ENCODE data around the gene HEBP1. TPM values are rescaled to one million over a fixed set of nuclear protein-coding genes. Genes with fewer than 3 reads are reported as not detected.
"Not testable (repeated sequence)": the region's sequence is repeated elsewhere in the genome, so short reads cannot be mapped to it uniquely, and the experiment has no call there.

HEBP1 gene
- total RNA-seq, result 10 to 100 TPM; 56.4 to 63.2 TPM
- long read RNA-seq, donor 1, transcript HEBP1-201 (4 exons, 1,173 nt), result major isoform, 16 of 19 reads
- long read RNA-seq, donor 1, partial matches to known transcripts, result 3 of 19 reads
- long read RNA-seq, donor 1, other reads (novel, unspliced or antisense), result 0 of 19 reads
- long read RNA-seq, donor 2, transcript HEBP1-201 (4 exons, 1,173 nt), result major isoform, 91 of 95 reads
- long read RNA-seq, donor 2, partial matches to known transcripts, result 1 of 95 reads
- long read RNA-seq, donor 2, other reads (novel, unspliced or antisense), result 3 of 95 reads

GRCh38 chr12:12999959-13000615 lies at the start of gene HEBP1:
HEBP1 (minus strand) TSS chr12:13000265; CDS start chr12:13000114, 151 bp downstream.
- DNase-seq (ENCODE audit: low spot score), result peak; percentile 99
- intact Hi-C loops (cut with DNase I), result loop anchor here in 1 of 2 donors (5.0 to 10.0 kb wide), 2 partner anchors 185 to 202 kb away; partner anchors contain the start of gene DDX47

- DNase-seq (ENCODE audit: low spot score), result no peak
- intact Hi-C loops (cut with DNase I), result no loop called here
Measured at GRCh38 chr12:13049816-13050215, 49.8 kb upstream of the HEBP1 start.

- DNase-seq (ENCODE audit: low spot score), result no peak
- intact Hi-C loops (cut with DNase I), result no loop called here
Measured at GRCh38 chr12:13046964-13047363, 46.9 kb upstream of the HEBP1 start.

GRCh38 chr12:13045816-13046215 lies 45.8 kb upstream of the HEBP1 start:
- no peak for DNase-seq (ENCODE audit: low spot score)

GRCh38 chr12:13044906-13045299 lies 44.8 kb upstream of the HEBP1 start:
- intact Hi-C loops (cut with DNase I), result no loop called here
- DNase-seq (ENCODE audit: low spot score), result no peak

More at GRCh38 chr12:13045816-13046215, 45.8 kb upstream of the HEBP1 start:
- intact Hi-C loops (cut with DNase I), result no loop called here

- DNase-seq (ENCODE audit: low spot score), result peak; percentile 95
- intact Hi-C loops (cut with DNase I), result no loop called here
Measured at GRCh38 chr12:13044002-13044905, 44.2 kb upstream of the HEBP1 start, which contains the start of gene FAM234B. FAM234B (plus strand) TSS chr12:13044381; CDS start chr12:13044404, 23 bp downstream.

- intact Hi-C loops (cut with DNase I), result no loop called here
- DNase-seq (ENCODE audit: low spot score), result no peak
Measured at GRCh38 chr12:13042666-13043230, 42.7 kb upstream of the HEBP1 start.

- intact Hi-C loops (cut with DNase I), result no loop called here
- DNase-seq (ENCODE audit: low spot score), result no peak
Measured at GRCh38 chr12:13041224-13041623, 41.2 kb upstream of the HEBP1 start.

GRCh38 chr12:13039328-13039956 lies 39.4 kb upstream of the HEBP1 start:
- no peak for DNase-seq (ENCODE audit: low spot score)
- intact Hi-C loops (cut with DNase I), result no loop called here

GRCh38 chr12:13038491-13039161 lies 38.6 kb upstream of the HEBP1 start:
- intact Hi-C loops (cut with DNase I), result no loop called here

GRCh38 chr12:13036881-13037280 lies 36.8 kb upstream of the HEBP1 start:
- intact Hi-C loops (cut with DNase I), result no loop called here
- DNase-seq (ENCODE audit: low spot score), result no peak

More at GRCh38 chr12:13038491-13039161, 38.6 kb upstream of the HEBP1 start:
- DNase-seq (ENCODE audit: low spot score), result no peak

- DNase-seq (ENCODE audit: low spot score); intact Hi-C loops (cut with DNase I): not testable (repeated sequence)
Measured at GRCh38 chr12:13035335-13035734, 35.3 kb upstream of the HEBP1 start.

GRCh38 chr12:13033476-13033875 lies 33.4 kb upstream of the HEBP1 start:
- DNase-seq (ENCODE audit: low spot score), result no peak
- intact Hi-C loops (cut with DNase I), result no loop called here

GRCh38 chr12:13032164-13032563 lies 32.1 kb upstream of the HEBP1 start:
- intact Hi-C loops (cut with DNase I), result no loop called here
- DNase-seq (ENCODE audit: low spot score), result no peak

GRCh38 chr12:13030541-13031291 lies 30.7 kb upstream of the HEBP1 start:
- intact Hi-C loops (cut with DNase I), result no loop called here
- DNase-seq (ENCODE audit: low spot score), result no peak

GRCh38 chr12:13028825-13029570 lies 28.9 kb upstream of the HEBP1 start:
- DNase-seq (ENCODE audit: low spot score), result no peak
- intact Hi-C loops (cut with DNase I), result no loop called here

- DNase-seq (ENCODE audit: low spot score), result no peak
- intact Hi-C loops (cut with DNase I), result no loop called here
Measured at GRCh38 chr12:13027508-13027907, 27.4 kb upstream of the HEBP1 start.

Measured in posterior vena cava (tissue), 2 donors.